SK-N-SH (cell line): ENCODE results near the gene ZBTB17. TPM values are rescaled to one million over a fixed set of nuclear protein-coding genes. Genes with fewer than 3 reads are reported as not detected.
"Not testable (repeated sequence)": the region's sequence is repeated elsewhere in the genome, so short reads cannot be mapped to it uniquely, and the experiment has no call there.

ENCODE experiments used
- CTCF ChIA-PET: fragments of 300-600, 350-600 bp; formaldehyde crosslinking; extraction: SDS; loops from one replicate; lab custom pipeline; 2021; lab: Yijun Ruan, JAX
- POLR2A ChIA-PET: fragments of 350-600 bp; sonication (Branson Sonifier 250); formaldehyde crosslinking; extraction: SDS; loops from one replicate; lab custom pipeline; 2020; ENCODE audit warnings: antibody characterized with exemption, inconsistent platforms; lab: Yijun Ruan, JAX
- DNase-seq: peaks from one replicate; pipeline ENCODE4 v3.0.0; 2012
- H2AFZ ChIP-seq: fragments of 200-600 bp; sonication (generic); 2 replicates; pipeline ENCODE4 v1.8.1; 2016; ENCODE audit warnings: antibody characterized with exemption, mild to moderate bottlenecking, low read depth
- H3F3A ChIP-seq: fragments of 200-600 bp; sonication (generic); replicated peaks from 2 replicates; pipeline ENCODE3; 2016; ENCODE audit warnings: antibody characterized with exemption, mild to moderate bottlenecking; ENCODE audit not compliant: insufficient read depth
- H3K27ac ChIP-seq, 2 experiments: fragments of 200-500 bp in 1 of 2; fragments of 200-600 bp in 1 of 2; sonication (Bioruptor generic) in 1 of 2; sonication (generic), shearing (Covaris generic) in 1 of 2; 2 replicates each; pipeline versions ENCODE4 v1.5.1 to v1.6.1; 2014 to 2016; ENCODE audit warnings: low read depth in 2 of 2, inconsistent platforms in 1 of 2, low read length in 1 of 2, mild to moderate bottlenecking in 1 of 2, mixed read lengths in 1 of 2
- H3K27me3 ChIP-seq: fragments of 200-600 bp; sonication (generic), shearing (Covaris generic); 2 replicates; pipeline ENCODE4 v1.6.1; 2016; ENCODE audit warnings: mixed run types; ENCODE audit not compliant: insufficient read depth
- H3K36me3 ChIP-seq, 2 experiments: fragments of 200-500 bp in 1 of 2; fragments of 200-600 bp in 1 of 2; sonication (Bioruptor generic) in 1 of 2; sonication (generic) in 1 of 2; replicated peaks in 1 of 2; 2 replicates each; pipeline versions ENCODE3 to v1.5.1; 2014 to 2016; ENCODE audit warnings: low read length in 1 of 2, mild to moderate bottlenecking in 1 of 2; ENCODE audit not compliant: insufficient read depth in 2 of 2, control insufficient read depth in 1 of 2
- H3K4me1 ChIP-seq, 2 experiments: fragments of 200-500 bp in 1 of 2; fragments of 200-600 bp in 1 of 2; sonication (Bioruptor generic) in 1 of 2; sonication (generic), shearing (Covaris generic) in 1 of 2; 2 replicates each; pipeline versions ENCODE4 v1.5.1 to v1.6.1; 2014 to 2016; ENCODE audit warnings: low read depth in 1 of 2, low read length in 1 of 2, mixed run types in 1 of 2; ENCODE audit not compliant: insufficient read depth in 2 of 2, control insufficient read depth in 1 of 2
- H3K4me2 ChIP-seq: fragments of 200-600 bp; sonication (generic), shearing (Covaris generic); 2 replicates; pipeline ENCODE4 v1.6.1; 2017; ENCODE audit warnings: mixed run types
- H3K4me3 ChIP-seq, 2 experiments: fragments of 200-500 bp in 1 of 2; fragments of 200-600 bp in 1 of 2; sonication (Bioruptor generic) in 1 of 2; sonication (generic), shearing (Covaris generic) in 1 of 2; 2 replicates each; pipeline versions ENCODE4 v1.5.1 to v1.8.1; 2014 to 2016; ENCODE audit warnings: low read depth in 2 of 2, inconsistent platforms in 1 of 2, low read length in 1 of 2, mild to moderate bottlenecking in 1 of 2, mixed read lengths in 1 of 2, moderate library complexity in 1 of 2
- H3K79me2 ChIP-seq: fragments of 200-600 bp; sonication (generic); 2 replicates; pipeline ENCODE4 v1.8.1; 2017; ENCODE audit warnings: mild to moderate bottlenecking; ENCODE audit not compliant: insufficient read depth
- H3K9ac ChIP-seq: fragments of 200-600 bp; sonication (generic); 2 replicates; pipeline ENCODE4 v1.6.1; 2017; ENCODE audit warnings: mixed run types
- H3K9me2 ChIP-seq: fragments of 200-600 bp; sonication (generic); 2 replicates; pipeline ENCODE4 v1.6.1; 2017; ENCODE audit warnings: mixed run types
- H3K9me3 ChIP-seq: fragments of 200-600 bp; sonication (generic); 2 replicates; pipeline ENCODE4 v1.6.1; 2017; ENCODE audit warnings: mixed run types, mild to moderate bottlenecking, moderate library complexity
- H4K20me1 ChIP-seq: fragments of 200-600 bp; sonication (generic); 2 replicates; pipeline ENCODE4 v1.6.1; 2017; ENCODE audit warnings: mild to moderate bottlenecking, mixed run types; ENCODE audit not compliant: insufficient read depth
- ELF1 ChIP-seq: IDR thresholded peaks from 2 replicates; pipeline ENCODE4 v1.4.0; 2012
- EP300 ChIP-seq, 2 experiments: IDR thresholded peaks; 2 replicates each; pipeline versions ENCODE4 v1.4.0 to v1.6.1; 2012; ENCODE audit warnings: borderline replicate concordance in 1 of 2, low read depth in 1 of 2, low read length in 1 of 2
- FOSL2 ChIP-seq: IDR thresholded peaks from 2 replicates; pipeline ENCODE4 v1.4.0; 2012; ENCODE audit warnings: low read depth, mild to moderate bottlenecking, moderate library complexity, borderline replicate concordance
- FOXJ3 ChIP-seq: sonication (generic); formaldehyde crosslinking; IDR thresholded peaks from 2 replicates; pipeline ENCODE4 v1.5.1; 2020; ENCODE audit warnings: mild to moderate bottlenecking, missing genetic modification reagents
- GABPA ChIP-seq: IDR thresholded peaks from 2 replicates; pipeline ENCODE4 v1.4.0; 2012; ENCODE audit warnings: low read depth, mild to moderate bottlenecking
- IRF3 ChIP-seq: fragments of 150-350 bp; IDR thresholded peaks from 2 replicates; pipeline ENCODE4 v1.6.1; 2016; ENCODE audit warnings: mild to moderate bottlenecking, low read depth, low read length
- MEF2A ChIP-seq: IDR thresholded peaks from 2 replicates; pipeline ENCODE4 v1.4.0; 2012; ENCODE audit warnings: low read depth, borderline replicate concordance
- MXI1 ChIP-seq: IDR thresholded peaks from 2 replicates; pipeline ENCODE4 v1.6.1; 2012; ENCODE audit warnings: mild to moderate bottlenecking, low read depth, low read length, improper control_type of control experiment
- POLR2AphosphoS5 ChIP-seq: IDR thresholded peaks from 2 replicates; pipeline ENCODE4 v1.6.1; 2012; ENCODE audit warnings: low read depth, low read length
- RXRA ChIP-seq: IDR thresholded peaks from 2 replicates; pipeline ENCODE4 v1.4.0; 2012; ENCODE audit warnings: low read depth, mild to moderate bottlenecking, borderline replicate concordance
- USF1 ChIP-seq: IDR thresholded peaks from 2 replicates; pipeline ENCODE4 v1.4.0; 2012; ENCODE audit warnings: low read depth, borderline replicate concordance
- USF2 ChIP-seq: fragments of 150-350 bp; IDR thresholded peaks from 2 replicates; pipeline ENCODE4 v1.6.1; 2017; ENCODE audit warnings: antibody characterized with exemption, low read length, low read depth, borderline replicate concordance
- YY1 ChIP-seq: IDR thresholded peaks from 2 replicates; pipeline ENCODE4 v1.4.0; 2012; ENCODE audit warnings: low read depth, mild to moderate bottlenecking
- WGBS: methylation state at CpG from one replicate; pipeline ENCODE4 v1.1.6; 2017; ENCODE audit warnings: low lambda C conversion rate; 5-methylcytosine and 5-hydroxymethylcytosine counted together
- polyA plus RNA-seq, 3 experiments: library from polyadenylated mRNA; depleted of rRNA; stranded (reverse); fragments of >200 nt; gene quantifications; 2 replicates each; pipeline ENCODE4 v1.2.3, GENCODE V29; 2012

ZBTB17 gene
- polyA plus RNA-seq, 1 of the 3 experiments (the other 2 are of a cell fraction), result 56.4 TPM

- Histone ChIP-seq H3K4me1 (peaks cover 4 to 34% of the 10 kb centered on the region in 2 experiments; a peak in 3 of 4 replicates), H3K4me2 (peak overlapping the region; percentile 31), H3K9me3 (no peaks in the 10 kb centered on the region), H3K79me2 (peaks cover 91% of the 10 kb centered on the region), H3F3A (peaks cover 25% of the 10 kb centered on the region), H3K27me3 (no peaks in the 10 kb centered on the region), H4K20me1 (no peaks in the 10 kb centered on the region), H3K36me3 (peaks cover 24 to 55% of the 10 kb centered on the region in 2 experiments), H3K4me3 (peak overlapping the region in 1 of 2 experiments; percentile 19; a peak in 1 of 4 replicates), H3K27ac (peak overlapping the region; percentile 29 to 59; a peak in 2 of 4 replicates), H3K9me2 (no peaks in the 10 kb centered on the region), H3K9ac (peak overlapping the region; percentile 41; the same call in 1 of the 2 replicates), H2AFZ (no peak overlapping the region)
- WGBS, result 64% methylated on average over 4 of the region's 4 CpGs
- POLR2A ChIA-PET, result no interaction called here
- TF ChIP-seq USF1, result no peak
- TF ChIP-seq FOXJ3 (CRISPR knock-in tag), result no peak
- no peak for TF ChIP-seq GABPA
- no peak for TF ChIP-seq YY1
- TF ChIP-seq POLR2AphosphoS5, result no peak
- no peak for TF ChIP-seq IRF3
- DNase-seq, result no peak
- CTCF ChIA-PET, result interaction anchor here (1.3 to 1.5 kb wide), 2 partner anchors 93 to 101 kb away, joined by 3 to 4 read pairs; no protein-coding TSS in a partner anchor
These were observed 59.5 kb downstream of the ZBTB17 start for GRCh38 chr1:15916417-15916816.

GRCh38 chr1:15915991-15916390, 59.9 kb downstream of the ZBTB17 start:
- H3K4me3 ChIP-seq, result peak overlapping the region in 1 of 2 experiments; percentile 19; a peak in 1 of 4 replicates
- no peaks in the 10 kb centered on the region for H4K20me1 ChIP-seq
- peaks cover 25% of the 10 kb centered on the region for H3F3A ChIP-seq
- no peak for TF ChIP-seq GABPA
- no peak for TF ChIP-seq RXRA
- TF ChIP-seq EP300 (IDR thresholded peaks at IDR 0.05; ENCODE audit: borderline replicate concordance in 1 of 2, low read depth in 1 of 2, low read length in 1 of 2), result no peak
- TF ChIP-seq ELF1, result no peak
- TF ChIP-seq MXI1, result no peak
- TF ChIP-seq FOSL2, result no peak
- no peak for TF ChIP-seq MEF2A
- TF ChIP-seq USF2, result no peak
- ChIA-PET CTCF (interaction anchor here (0.7 kb wide), 1 partner anchor 87 kb away, joined by 3 read pairs; no protein-coding TSS in a partner anchor), POLR2A (no interaction called here)
- no peak for DNase-seq
- no peaks in the 10 kb centered on the region for H3K9me3 ChIP-seq
- 87% methylated on average over 4 of the region's 4 CpGs for WGBS
- H2AFZ ChIP-seq, result no peak overlapping the region
- H3K36me3 ChIP-seq, result peaks cover 25 to 55% of the 10 kb centered on the region in 2 experiments
- no peaks in the 10 kb centered on the region for H3K27me3 ChIP-seq
- peak overlapping the region; percentile 31 for H3K4me2 ChIP-seq
- H3K27ac ChIP-seq, result peak overlapping the region in 1 of 2 experiments; percentile 59; a peak in 2 of 4 replicates
- H3K9me2 ChIP-seq, result no peaks in the 10 kb centered on the region
- peaks cover 4 to 34% of the 10 kb centered on the region in 2 experiments; a peak in 3 of 4 replicates for H3K4me1 ChIP-seq
- H3K79me2 ChIP-seq, result peaks cover 92% of the 10 kb centered on the region
- peak overlapping the region; percentile 41; the same call in 1 of the 2 replicates for H3K9ac ChIP-seq

- H2AFZ ChIP-seq, H3K9me2 ChIP-seq, H3K9ac ChIP-seq, DNase-seq, H3K27me3 ChIP-seq, H3K9me3 ChIP-seq, H4K20me1 ChIP-seq, H3K27ac ChIP-seq, H3K4me3 ChIP-seq, H3K4me2 ChIP-seq, CTCF ChIA-PET, POLR2A ChIA-PET: not testable (repeated sequence)
- Histone ChIP-seq H3K79me2 (peaks cover 99% of the 10 kb centered on the region), H3K4me1 (peaks cover 0 to 25% of the 10 kb centered on the region in 2 experiments; a peak in 3 of 4 replicates), H3K36me3 (peaks cover 34 to 67% of the 10 kb centered on the region in 2 experiments), H3F3A (peaks cover 19% of the 10 kb centered on the region)
- 98% methylated on average over 3 of the region's 3 CpGs for WGBS
These were observed 62.3 kb downstream of the ZBTB17 start for GRCh38 chr1:15913607-15914006.
